ENCODE results near the gene MT1M. TPM values are rescaled to one million over a fixed set of nuclear protein-coding genes. Genes with fewer than 3 reads are reported as not detected.
A peak's percentile ranks its signal among the peaks of the same experiment; 100 is the strongest.
"Not testable (repeated sequence)": the region's sequence is repeated elsewhere in the genome, so short reads cannot be mapped to it uniquely, and the experiment has no call there.

The MT1M gene
- total and polyA plus RNA-seq, 2 experiments from 2014 or later = 1.1 to 4.7 TPM

- Histone ChIP-seq H3K27me3 (ENCODE audit: insufficient read depth) (peaks cover 100% of the 10 kb centered on the region), H3K4me1 (ENCODE audit: insufficient read depth) (peaks cover 55% of the 10 kb centered on the region), H3K27ac (ENCODE audit: low read depth) (no peak overlapping the region), H4K20me1 (replicated peaks; ENCODE audit: insufficient read depth) (0 out of 2 replicates have a peak, but pooled peaks cover 9% of the 10 kb centered on the region), H3K9me2 (ENCODE audit: insufficient read depth) (no peaks in the 10 kb centered on the region; the same call in 1 of the 2 replicates), H3K79me2 (replicated peaks; ENCODE audit: insufficient read depth) (no peaks in the 10 kb centered on the region), H3K4me3 (no peak overlapping the region), H2AFZ (no peak overlapping the region), H3F3A (replicated peaks; ENCODE audit: low read depth) (0 out of 2 replicates have a peak, but pooled peaks cover 6% of the 10 kb centered on the region), H3K4me2 (no peak overlapping the region), H3K36me3 (ENCODE audit: insufficient read depth) (no peaks in the 10 kb centered on the region)
- no peak for DNase-seq (ENCODE audit: low spot score)
- no peak for TF ChIP-seq CTCF (conservative IDR thresholded peaks at IDR 0.05; ENCODE audit: low read depth in 2 of 2)
- TF ChIP-seq POLR2AphosphoS5 (IDR thresholded peaks at IDR 0.05; ENCODE audit: low read depth) = no peak
- TF ChIP-seq JUNB (IDR thresholded peaks at IDR 0.05; ENCODE audit: unreplicated experiment) = no peak
- H3K9me3 Mint-ChIP-seq = peaks cover 11% of the 10 kb centered on the region; the same call in 1 of the 3 replicates
- H3K4me1 Mint-ChIP-seq = peaks cover 48% of the 10 kb centered on the region
- ATAC-seq = no peak
- H3K27ac Mint-ChIP-seq = no peak overlapping the region
- H3K27me3 Mint-ChIP-seq (ENCODE audit: insufficient read depth, low read depth, poor library complexity) = peaks cover 89% of the 10 kb centered on the region
- H3K36me3 Mint-ChIP-seq (ENCODE audit: low read depth) = no peaks in the 10 kb centered on the region
- H3K4me3 Mint-ChIP-seq = no peak overlapping the region
These were observed 12.0 kb upstream of the MT1M start for GRCh38 chr16:56620339-56620897.

- Histone ChIP-seq H3K4me2 (peak overlapping the region; percentile 65), H3K4me1 (ENCODE audit: insufficient read depth) (peaks cover 53% of the 10 kb centered on the region), H3F3A (replicated peaks; ENCODE audit: low read depth) (0 out of 2 replicates have a peak, but pooled peaks cover 11% of the 10 kb centered on the region), H3K27me3 (ENCODE audit: insufficient read depth) (peaks cover 100% of the 10 kb centered on the region)
- not testable (repeated sequence) for H3K27ac ChIP-seq (ENCODE audit: low read depth); H3K36me3 ChIP-seq (ENCODE audit: insufficient read depth); H3K4me3 ChIP-seq; H3K4me3 Mint-ChIP-seq; H3K9me2 ChIP-seq (ENCODE audit: insufficient read depth); H3K79me2 ChIP-seq (replicated peaks; ENCODE audit: insufficient read depth); H3K36me3 Mint-ChIP-seq (ENCODE audit: low read depth); ATAC-seq; H4K20me1 ChIP-seq (replicated peaks; ENCODE audit: insufficient read depth); H2AFZ ChIP-seq; DNase-seq (ENCODE audit: low spot score); H3K27ac Mint-ChIP-seq
- peaks cover 88% of the 10 kb centered on the region for H3K27me3 Mint-ChIP-seq (ENCODE audit: insufficient read depth, low read depth, poor library complexity)
- TF ChIP-seq EZH2 (IDR thresholded peaks at IDR 0.05; ENCODE audit: low read depth, unreplicated experiment) = peak; percentile 15
- H3K4me1 Mint-ChIP-seq = peaks cover 58% of the 10 kb centered on the region
- H3K9me3 Mint-ChIP-seq = peaks cover 11% of the 10 kb centered on the region; the same call in 1 of the 3 replicates
These were observed 10.6 kb upstream of the MT1M start for GRCh38 chr16:56621665-56622445.

- ATAC-seq; H3K4me3 Mint-ChIP-seq; H3K9me2 ChIP-seq (ENCODE audit: insufficient read depth); H3K36me3 ChIP-seq (ENCODE audit: insufficient read depth); H3K79me2 ChIP-seq (replicated peaks; ENCODE audit: insufficient read depth); H2AFZ ChIP-seq; H4K20me1 ChIP-seq (replicated peaks; ENCODE audit: insufficient read depth); H3K27ac Mint-ChIP-seq; DNase-seq (ENCODE audit: low spot score); H3K4me2 ChIP-seq; H3K27ac ChIP-seq (ENCODE audit: low read depth); H3K4me3 ChIP-seq: not testable (repeated sequence)
- Mint-ChIP-seq H3K9me3 (peaks cover 11% of the 10 kb centered on the region; the same call in 1 of the 3 replicates), H3K4me1 (peaks cover 55% of the 10 kb centered on the region), H3K27me3 (ENCODE audit: insufficient read depth, low read depth, poor library complexity) (peaks cover 88% of the 10 kb centered on the region), H3K36me3 (ENCODE audit: low read depth) (peaks cover 14% of the 10 kb centered on the region; the same call in 1 of the 3 replicates)
- 0 out of 2 replicates have a peak, but pooled peaks cover 11% of the 10 kb centered on the region for H3F3A ChIP-seq (replicated peaks; ENCODE audit: low read depth)
- H3K4me1 ChIP-seq (ENCODE audit: insufficient read depth) = peaks cover 44% of the 10 kb centered on the region
- peaks cover 100% of the 10 kb centered on the region for H3K27me3 ChIP-seq (ENCODE audit: insufficient read depth)
These were observed 9.3 kb upstream of the MT1M start for GRCh38 chr16:56623184-56623583.

All from GM23338 (cell line).